GM12892 (cell line): ENCODE data around the gene PWP2.

Source experiments
- DNase-seq: peaks from one replicate; pipeline ENCODE4 v3.0.0; 2011; ENCODE audit not compliant: insufficient read length
- FAIRE-seq: peaks from 2 replicates; lab custom pipeline; 2011; peaks lifted over from hg19 to GRCh38; lab: Jason Lieb, UNC
- POLR2A ChIP-seq: IDR thresholded peaks from 2 replicates; pipeline ENCODE4 v1.6.1; 2011; ENCODE audit warnings: low read depth, low read length, control low read depth
- POLR2AphosphoS5 ChIP-seq: IDR thresholded peaks from 2 replicates; pipeline ENCODE4 v1.6.1; 2011; ENCODE audit warnings: low read depth, low read length, control low read depth
- TAF1 ChIP-seq: IDR thresholded peaks from 2 replicates; pipeline ENCODE4 v1.6.1; 2011; ENCODE audit warnings: low read depth, mild to moderate bottlenecking, control low read depth, low read length, borderline replicate concordance

Gene PWP2

DNA sequence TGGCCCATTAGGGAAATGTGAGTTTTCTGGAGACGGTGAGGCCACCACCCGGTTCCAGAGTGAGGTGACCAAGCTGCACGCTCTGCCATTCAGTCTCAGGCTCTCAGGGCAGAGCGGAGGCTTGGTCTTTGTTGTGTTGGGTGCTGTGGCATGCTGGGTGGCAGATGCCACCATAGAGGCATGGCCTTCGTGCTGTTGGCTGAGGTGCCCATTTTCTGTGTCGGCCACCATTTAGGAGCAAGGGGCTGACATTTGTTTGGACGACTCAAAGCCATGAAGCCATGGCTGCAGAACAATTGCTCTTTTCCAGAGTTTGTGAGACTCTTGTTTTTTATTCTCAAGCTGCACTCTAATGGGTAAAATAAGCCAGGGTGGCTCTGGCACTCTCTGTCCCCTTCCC lies 36.8 kb upstream of the PWP2 start:
- TF ChIP-seq POLR2A (no peak), POLR2AphosphoS5 (no peak), TAF1 (no peak)
- no peak for DNase-seq
- FAIRE-seq = no peak

DNA sequence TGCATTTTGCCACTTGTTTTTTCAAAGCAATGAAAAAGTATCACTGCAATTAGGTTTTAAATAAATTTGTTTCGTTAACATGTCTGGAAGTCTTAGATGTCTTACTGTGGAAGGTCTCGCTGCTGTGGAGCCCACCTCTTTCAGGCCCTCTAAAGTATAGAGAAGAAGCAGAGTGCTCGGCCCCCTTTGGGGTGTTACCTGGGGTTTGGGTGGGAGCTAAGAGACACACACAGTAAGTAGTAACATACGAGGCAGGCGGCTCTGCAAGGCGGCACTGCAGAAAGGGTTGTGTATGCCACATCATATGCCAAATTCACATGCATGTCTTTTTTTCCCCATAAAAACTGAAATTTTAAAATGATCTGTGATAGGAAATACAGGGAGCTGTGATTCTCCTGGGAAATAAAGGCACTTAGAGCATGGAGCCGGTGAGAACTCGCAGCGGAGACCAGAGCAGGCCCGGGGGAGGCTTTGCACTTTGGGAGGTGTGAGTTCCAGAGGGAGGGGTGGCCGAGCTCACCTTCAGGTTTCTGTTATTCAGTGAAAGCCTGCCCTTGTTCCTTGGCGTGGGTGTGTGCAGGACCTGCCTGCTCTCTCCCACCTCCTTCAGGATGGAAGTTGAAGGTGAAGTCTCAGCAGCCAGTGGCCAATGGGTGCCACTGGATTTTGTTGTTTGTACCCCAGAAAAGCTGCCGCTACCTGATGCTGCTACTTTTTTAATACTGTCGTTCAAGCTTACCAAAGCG lies 35.7 kb upstream of the PWP2 start:
- TF ChIP-seq TAF1 (no peak), POLR2AphosphoS5 (no peak), POLR2A (no peak)
- DNase-seq (no peak), FAIRE-seq (no peak)

DNA sequence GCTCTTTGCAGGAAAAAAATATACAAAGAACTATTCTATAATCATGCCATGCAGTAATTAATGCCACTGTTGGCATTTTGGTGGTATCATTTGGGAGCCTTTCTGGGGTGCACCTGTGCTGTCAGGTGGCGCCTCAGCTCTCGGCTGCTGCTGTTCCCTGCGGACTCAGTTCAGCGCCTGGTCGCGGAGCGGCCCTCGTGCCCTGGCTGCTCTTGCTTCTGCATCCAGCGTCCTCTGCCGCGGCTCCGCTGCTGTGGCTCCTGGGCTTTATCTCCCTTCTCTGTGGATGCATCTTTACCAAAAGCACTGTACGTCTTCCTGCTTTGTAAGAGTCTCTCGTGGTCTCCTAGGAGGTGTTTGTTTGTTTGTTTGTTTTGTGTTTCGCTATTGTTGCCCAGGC lies 35.1 kb upstream of the PWP2 start:
- DNase-seq (no peak), FAIRE-seq (no peak)
- TF ChIP-seq TAF1 (no peak), POLR2AphosphoS5 (no peak), POLR2A (no peak)

DNA sequence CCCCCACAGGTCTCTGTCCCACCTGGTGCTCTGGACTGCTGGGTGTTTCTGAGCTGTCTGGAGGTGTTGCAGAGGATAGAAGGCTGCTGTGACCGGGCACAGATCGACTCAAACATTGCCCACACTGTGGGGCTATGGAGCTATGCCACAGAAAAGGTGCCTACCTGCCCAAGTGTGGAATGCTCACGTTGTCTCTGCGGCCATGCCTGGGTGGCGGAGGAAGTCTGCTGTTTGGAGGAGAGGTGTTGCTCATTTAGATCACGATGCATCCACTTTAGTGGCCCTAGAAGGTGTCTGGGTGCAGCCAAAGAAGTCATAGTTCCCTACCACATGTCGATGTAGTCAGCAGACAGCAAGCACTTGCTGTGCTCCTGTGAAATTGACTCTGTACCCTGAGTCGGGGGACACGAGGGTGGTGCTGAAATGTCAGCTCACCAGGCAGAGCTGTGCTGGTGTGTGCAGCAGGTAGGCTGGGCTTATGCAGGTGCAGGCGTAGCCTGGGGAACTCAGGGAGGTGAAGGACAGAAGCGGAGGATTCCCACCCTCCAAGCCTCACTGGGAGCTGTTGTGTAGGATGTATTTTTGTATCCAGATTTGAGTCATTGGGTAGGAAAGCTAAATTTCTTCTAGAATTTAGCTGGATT lies 32.8 kb upstream of the PWP2 start:
- no peak for DNase-seq
- FAIRE-seq = no peak
- no peak for TF ChIP-seq TAF1
- TF ChIP-seq POLR2AphosphoS5 = no peak
- TF ChIP-seq POLR2A = no peak

DNA sequence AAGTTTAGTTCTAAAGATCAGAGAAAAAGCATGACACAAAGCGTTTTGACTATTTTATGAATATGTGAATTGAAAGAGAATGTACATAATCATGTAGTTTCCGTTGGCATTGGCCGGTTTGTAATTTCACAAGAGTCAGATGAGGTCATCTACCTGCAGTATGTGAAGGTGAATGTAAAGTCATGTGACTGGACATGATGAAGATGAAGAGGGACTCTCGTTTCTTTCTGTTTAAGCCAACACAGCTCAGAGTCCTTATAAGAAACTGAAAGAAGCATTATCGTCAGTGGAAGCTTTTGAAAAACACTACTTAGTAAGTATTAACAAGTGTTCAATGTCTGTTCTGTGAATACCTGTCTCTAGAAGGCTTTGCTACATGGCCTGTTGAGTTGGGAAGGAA lies 30.9 kb upstream of the PWP2 start:
- DNase-seq = no peak
- no peak for FAIRE-seq
- TF ChIP-seq POLR2AphosphoS5 (no peak), POLR2A (no peak), TAF1 (no peak)

DNA sequence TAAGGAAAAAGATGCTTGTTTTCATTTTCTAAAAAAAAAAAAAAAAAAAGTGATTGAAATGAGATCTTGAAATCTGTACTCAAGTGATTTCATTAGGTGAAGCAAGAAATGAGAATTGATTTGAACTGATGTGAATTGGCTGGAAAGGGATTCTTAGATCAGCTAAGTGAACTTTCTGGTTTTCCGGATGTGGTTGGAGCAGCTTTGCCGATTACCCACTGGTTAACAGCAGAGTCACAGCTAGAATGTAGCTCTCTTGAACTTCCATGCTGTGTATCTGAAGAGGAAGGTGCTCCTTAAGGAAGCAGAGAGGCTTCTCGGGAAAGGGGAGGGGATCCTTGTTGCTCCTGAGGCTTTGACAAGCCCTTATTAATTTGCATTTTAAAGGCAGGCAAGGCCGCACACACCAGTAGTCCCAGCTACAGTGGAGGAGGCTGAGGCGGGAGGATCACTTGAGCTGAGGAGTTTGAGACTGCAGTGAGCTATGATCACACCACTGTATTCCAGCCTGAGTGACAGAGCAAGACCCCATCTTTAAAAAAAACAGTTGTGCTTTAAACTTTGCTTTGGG lies 28.7 kb upstream of the PWP2 start:
- TF ChIP-seq TAF1 (no peak), POLR2A (no peak), POLR2AphosphoS5 (no peak)
- FAIRE-seq (no peak), DNase-seq (no peak)

DNA sequence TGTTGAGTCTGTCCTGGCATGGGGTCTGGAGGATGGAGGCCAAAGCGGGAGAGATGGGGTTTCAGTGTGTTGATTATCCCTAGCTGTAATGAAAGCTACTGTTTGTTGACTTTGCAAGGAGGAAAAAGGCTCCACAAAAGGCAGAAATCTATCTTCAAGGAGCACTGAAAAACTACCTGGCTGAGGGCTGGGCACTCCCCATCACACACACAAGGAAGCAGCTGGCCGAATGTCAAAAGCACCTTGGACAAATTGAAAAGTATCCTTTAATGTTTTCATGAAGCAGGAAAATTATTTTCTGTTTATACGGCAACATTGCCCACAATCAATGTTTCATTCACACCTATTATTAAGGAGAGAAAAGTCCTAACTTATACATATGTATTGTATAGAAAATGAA lies 27.8 kb upstream of the PWP2 start:
- no peak for TF ChIP-seq POLR2A
- no peak for FAIRE-seq
- DNase-seq = no peak

DNA sequence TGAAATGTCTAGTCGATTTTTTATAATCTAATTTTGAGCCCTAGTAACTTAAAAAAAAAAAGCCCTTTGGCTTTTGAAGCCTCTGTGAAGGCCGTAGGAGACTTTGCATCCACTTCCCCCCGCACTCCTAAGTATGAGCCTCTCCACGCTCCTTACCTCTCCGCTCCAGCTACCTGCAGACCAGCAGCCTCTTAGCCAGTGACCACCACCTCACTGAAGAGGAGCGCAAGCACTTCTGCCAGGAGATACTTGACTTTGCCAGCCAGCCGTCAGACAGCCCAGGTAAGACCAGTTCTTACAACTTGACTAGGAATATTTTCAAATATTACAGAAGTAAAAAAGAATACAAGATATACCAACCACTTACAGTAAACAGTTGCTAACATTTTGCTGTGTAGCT lies 27.4 kb upstream of the PWP2 start:
- no peak for FAIRE-seq
- DNase-seq = no peak
- TF ChIP-seq TAF1 = no peak
- no peak for TF ChIP-seq POLR2AphosphoS5
- no peak for TF ChIP-seq POLR2A

DNA sequence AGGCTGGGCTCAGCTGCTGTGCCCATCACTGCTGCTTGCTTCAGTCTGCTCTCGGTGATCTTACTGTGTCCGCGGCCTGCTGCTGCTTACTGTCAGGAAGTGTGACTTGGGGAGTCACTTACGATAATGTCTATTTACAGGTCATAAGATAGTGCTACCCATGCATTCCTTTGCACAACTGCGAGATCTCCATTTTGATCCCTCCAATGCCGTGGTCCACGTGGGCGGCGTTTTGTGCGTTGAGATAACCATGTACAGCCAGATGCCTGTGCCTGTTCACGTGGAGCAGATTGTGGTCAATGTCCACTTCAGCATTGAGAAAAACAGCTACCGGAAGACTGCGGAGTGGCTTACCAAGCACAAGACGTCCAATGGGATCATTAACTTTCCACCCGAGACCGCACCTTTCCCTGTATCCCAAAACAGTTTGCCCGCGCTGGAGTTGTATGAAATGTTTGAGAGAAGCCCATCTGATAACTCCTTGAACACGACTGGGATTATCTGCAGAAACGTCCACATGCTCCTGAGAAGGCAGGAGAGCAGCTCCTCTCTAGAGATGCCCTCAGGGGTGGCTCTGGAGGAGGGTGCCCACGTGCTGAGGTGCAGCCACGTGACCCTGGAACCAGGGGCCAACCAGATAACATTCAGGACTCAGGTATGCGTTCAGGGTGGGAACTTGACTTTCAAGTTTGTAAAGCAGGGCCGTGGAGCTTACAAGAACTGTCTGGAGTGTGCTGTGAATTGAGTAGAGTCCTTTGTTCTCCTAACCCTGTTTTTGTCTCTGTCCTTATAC lies 24.4 kb upstream of the PWP2 start:
- TF ChIP-seq TAF1 (no peak), POLR2AphosphoS5 (no peak), POLR2A (no peak)
- no peak for FAIRE-seq
- no peak for DNase-seq

DNA sequence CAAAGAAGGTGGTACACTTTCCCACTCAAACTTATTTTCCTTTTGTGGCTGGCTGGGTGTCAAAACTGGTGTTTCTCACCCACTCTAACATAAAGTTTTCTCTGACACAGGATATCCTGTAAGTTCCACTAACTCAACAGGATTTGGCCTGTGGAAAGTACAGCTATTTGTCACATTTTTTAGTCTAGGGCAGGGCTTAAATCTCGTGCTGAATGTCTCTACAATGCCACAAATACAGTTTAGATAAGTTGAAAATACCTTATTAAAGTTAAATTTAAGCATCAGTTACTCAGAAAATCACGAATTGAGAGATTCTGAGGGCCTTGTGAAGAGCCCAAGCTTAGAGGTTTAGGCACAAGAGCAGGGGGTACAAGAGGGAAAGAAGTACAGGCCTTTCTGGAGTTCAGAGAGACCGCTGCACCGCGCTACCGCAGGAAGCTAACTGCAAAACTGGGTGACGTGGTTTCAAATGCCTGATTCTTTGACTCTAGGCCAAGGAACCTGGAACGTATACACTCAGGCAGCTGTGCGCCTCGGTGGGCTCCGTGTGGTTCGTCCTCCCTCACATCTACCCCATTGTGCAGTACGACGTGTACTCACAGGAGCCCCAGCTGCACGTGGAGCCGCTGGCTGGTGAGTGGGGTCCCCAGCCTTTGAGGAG lies 23.4 kb upstream of the PWP2 start:
- no peak for TF ChIP-seq TAF1
- no peak for TF ChIP-seq POLR2AphosphoS5
- TF ChIP-seq POLR2A = no peak
- FAIRE-seq (no peak), DNase-seq (no peak)

DNA sequence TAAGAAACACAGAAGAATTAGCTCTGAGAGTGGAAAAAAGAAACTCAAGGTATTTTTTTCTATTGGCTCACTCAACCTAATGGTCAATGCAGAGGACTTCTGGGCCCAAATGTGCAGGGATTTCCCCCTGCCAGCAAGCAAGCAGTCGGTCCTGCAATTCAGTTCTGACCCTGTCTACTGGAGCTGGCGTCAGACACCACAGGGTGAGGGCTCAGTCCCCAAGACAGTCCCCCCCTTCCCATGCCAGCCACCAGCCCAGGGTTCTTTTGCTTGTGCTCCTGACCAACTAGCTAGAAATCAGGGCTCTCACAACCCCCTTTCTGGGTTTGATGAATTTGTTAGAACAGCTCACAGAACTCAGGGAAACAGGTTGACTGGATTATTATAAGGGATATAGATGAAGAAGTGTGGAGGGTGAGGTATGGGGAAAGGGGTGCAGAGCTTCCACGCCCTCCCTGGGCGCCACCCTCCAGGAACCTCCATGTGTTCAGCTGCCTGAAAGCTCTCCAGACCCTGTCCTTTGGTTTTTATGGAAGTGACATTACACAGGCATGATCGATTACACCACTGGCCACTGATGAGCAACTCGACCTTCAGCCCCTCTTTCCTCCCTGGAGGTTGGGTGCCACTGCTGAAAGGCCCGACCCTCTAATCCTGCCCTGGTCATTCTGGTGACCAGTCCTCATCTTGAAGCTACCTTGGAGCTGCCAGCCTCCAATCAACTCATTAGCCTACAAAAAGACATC lies 22.5 kb upstream of the PWP2 start:
- FAIRE-seq = no peak
- TF ChIP-seq POLR2AphosphoS5 = no peak
- TF ChIP-seq TAF1 = no peak
- TF ChIP-seq POLR2A = no peak
- no peak for DNase-seq
